ENCODE results near the gene SESN2.
A peak's percentile ranks its signal among the peaks of the same experiment; 100 is the strongest.

Gene SESN2

GRCh38 chr1:28243685-28244311 is 15.5 kb upstream of the SESN2 start:
- no peak overlapping the region for H4K8ac ChIP-seq (ENCODE audit: low read length)
- no peaks in the 10 kb centered on the region for H3K27me3 ChIP-seq (ENCODE audit: control insufficient read depth in 1 of 2, insufficient read depth in 1 of 2, low read length in 2 of 2)
- H3K79me1 ChIP-seq (replicated peaks; ENCODE audit: low read length, poor library complexity, severe bottlenecking): no peaks in the 10 kb centered on the region
- H3K18ac ChIP-seq (ENCODE audit: low read depth in 1 of 2, low read length in 2 of 2): no peak overlapping the region
- H3K4me3 ChIP-seq (ENCODE audit: insufficient read depth in 1 of 2, low read depth in 1 of 2, low read length in 2 of 2): no peak overlapping the region
- H3K4ac ChIP-seq (ENCODE audit: low read depth in 1 of 2, low read length in 2 of 2): no peak overlapping the region
- DNase-seq: no peak
- peak overlapping the region; percentile 48 for H3K27ac ChIP-seq (ENCODE audit: low read length, poor library complexity, severe bottlenecking)
- no peak overlapping the region for H4K91ac ChIP-seq (ENCODE audit: low read length)
- H3K14ac ChIP-seq (ENCODE audit: low read length in 2 of 2): no peak overlapping the region
- peaks cover 13% of the 10 kb centered on the region for H3K4me1 ChIP-seq (ENCODE audit: control insufficient read depth, insufficient read depth, low read depth, low read length)
- H2AK5ac ChIP-seq (ENCODE audit: low read length, severe bottlenecking): no peak overlapping the region
- no peak overlapping the region for H2BK12ac ChIP-seq (ENCODE audit: low read length in 2 of 2)
- H3K9me3 ChIP-seq (ENCODE audit: control insufficient read depth, low read length): no peaks in the 10 kb centered on the region
- 95% methylated on average over 2 of the region's 2 CpGs for WGBS
- no peak overlapping the region for H3K23ac ChIP-seq (ENCODE audit: low read length in 2 of 2)
- H3K4me2 ChIP-seq (ENCODE audit: low read length, poor library complexity, severe bottlenecking): no peak overlapping the region
- no peak overlapping the region for H2BK5ac ChIP-seq (ENCODE audit: low read depth, low read length, poor library complexity, severe bottlenecking)
- H3K9ac ChIP-seq (ENCODE audit: low read length): no peak overlapping the region
- no peak overlapping the region for H2BK15ac ChIP-seq (ENCODE audit: low read depth, poor library complexity, severe bottlenecking)
- no peak overlapping the region for H2BK120ac ChIP-seq (ENCODE audit: low read depth, low read length)
- peaks cover 0 to 8% of the 10 kb centered on the region in 2 experiments for H3K36me3 ChIP-seq (ENCODE audit: control insufficient read depth in 1 of 2, insufficient read depth in 2 of 2, low read depth in 1 of 2, low read length in 2 of 2)
- H2AFZ ChIP-seq (ENCODE audit: low read depth, low read length): no peak overlapping the region

GRCh38 chr1:28244549-28245251 is 14.6 kb upstream of the SESN2 start:
- Histone ChIP-seq H2BK120ac (ENCODE audit: low read depth, low read length) (no peak overlapping the region), H3K27ac (ENCODE audit: low read length, poor library complexity, severe bottlenecking) (no peak overlapping the region), H2AK5ac (ENCODE audit: low read length, severe bottlenecking) (peak overlapping the region; percentile 36), H3K18ac (ENCODE audit: low read depth in 1 of 2, low read length in 2 of 2) (no peak overlapping the region), H3K4ac (ENCODE audit: low read depth in 1 of 2, low read length in 2 of 2) (no peak overlapping the region), H3K4me2 (ENCODE audit: low read length, poor library complexity, severe bottlenecking) (no peak overlapping the region), H2BK12ac (ENCODE audit: low read length in 2 of 2) (no peak overlapping the region), H4K91ac (ENCODE audit: low read length) (no peak overlapping the region), H3K79me1 (replicated peaks; ENCODE audit: low read length, poor library complexity, severe bottlenecking) (no peaks in the 10 kb centered on the region), H4K8ac (ENCODE audit: low read length) (no peak overlapping the region), H3K9ac (ENCODE audit: low read length) (no peak overlapping the region), H3K9me3 (ENCODE audit: control insufficient read depth, low read length) (no peaks in the 10 kb centered on the region), H2AFZ (ENCODE audit: low read depth, low read length) (no peak overlapping the region), H3K36me3 (ENCODE audit: control insufficient read depth in 1 of 2, insufficient read depth in 2 of 2, low read depth in 1 of 2, low read length in 2 of 2) (peaks cover 0 to 4% of the 10 kb centered on the region in 2 experiments), H3K23ac (ENCODE audit: low read length in 2 of 2) (no peak overlapping the region), H3K4me1 (ENCODE audit: control insufficient read depth, insufficient read depth, low read depth, low read length) (peaks cover 17% of the 10 kb centered on the region), H3K27me3 (ENCODE audit: control insufficient read depth in 1 of 2, insufficient read depth in 1 of 2, low read length in 2 of 2) (no peaks in the 10 kb centered on the region), H2BK15ac (ENCODE audit: low read depth, poor library complexity, severe bottlenecking) (no peak overlapping the region), H3K14ac (ENCODE audit: low read length in 2 of 2) (no peak overlapping the region), H3K4me3 (ENCODE audit: insufficient read depth in 1 of 2, low read depth in 1 of 2, low read length in 2 of 2) (no peak overlapping the region), H2BK5ac (ENCODE audit: low read depth, low read length, poor library complexity, severe bottlenecking) (no peak overlapping the region)
- 94% methylated on average over 12 of the region's 13 CpGs for WGBS
- DNase-seq: no peak

GRCh38 chr1:28246427-28246832 is 12.9 kb upstream of the SESN2 start:
- no peaks in the 10 kb centered on the region for H3K9me3 ChIP-seq (ENCODE audit: control insufficient read depth, low read length)
- H3K27me3 ChIP-seq (ENCODE audit: control insufficient read depth in 1 of 2, insufficient read depth in 1 of 2, low read length in 2 of 2): no peaks in the 10 kb centered on the region
- no peak overlapping the region for H2BK12ac ChIP-seq (ENCODE audit: low read length in 2 of 2)
- no peak overlapping the region for H4K8ac ChIP-seq (ENCODE audit: low read length)
- H2BK15ac ChIP-seq (ENCODE audit: low read depth, poor library complexity, severe bottlenecking): no peak overlapping the region
- H3K14ac ChIP-seq (ENCODE audit: low read length in 2 of 2): no peak overlapping the region
- H3K79me1 ChIP-seq (replicated peaks; ENCODE audit: low read length, poor library complexity, severe bottlenecking): no peaks in the 10 kb centered on the region
- peak overlapping the region; percentile 93 for H3K9ac ChIP-seq (ENCODE audit: low read length)
- peak overlapping the region in 1 of 2 experiments; percentile 76 for H3K4me3 ChIP-seq (ENCODE audit: insufficient read depth in 1 of 2, low read depth in 1 of 2, low read length in 2 of 2)
- no peak overlapping the region for H3K4me2 ChIP-seq (ENCODE audit: low read length, poor library complexity, severe bottlenecking)
- WGBS: 94% methylated on average over 10 of the region's 11 CpGs
- peaks cover 15% of the 10 kb centered on the region for H3K4me1 ChIP-seq (ENCODE audit: control insufficient read depth, insufficient read depth, low read depth, low read length)
- no peak overlapping the region for H3K23ac ChIP-seq (ENCODE audit: low read length in 2 of 2)
- H3K27ac ChIP-seq (ENCODE audit: low read length, poor library complexity, severe bottlenecking): no peak overlapping the region
- H2AK5ac ChIP-seq (ENCODE audit: low read length, severe bottlenecking): peak overlapping the region; percentile 31
- DNase-seq: no peak
- no peak overlapping the region for H2BK120ac ChIP-seq (ENCODE audit: low read depth, low read length)
- H3K4ac ChIP-seq (ENCODE audit: low read depth in 1 of 2, low read length in 2 of 2): no peak overlapping the region
- no peaks in the 10 kb centered on the region for H3K36me3 ChIP-seq (ENCODE audit: control insufficient read depth in 1 of 2, insufficient read depth in 2 of 2, low read depth in 1 of 2, low read length in 2 of 2)
- H2BK5ac ChIP-seq (ENCODE audit: low read depth, low read length, poor library complexity, severe bottlenecking): no peak overlapping the region
- no peak overlapping the region for H2AFZ ChIP-seq (ENCODE audit: low read depth, low read length)
- no peak overlapping the region for H4K91ac ChIP-seq (ENCODE audit: low read length)
- no peak overlapping the region for H3K18ac ChIP-seq (ENCODE audit: low read depth in 1 of 2, low read length in 2 of 2)

- H2AFZ ChIP-seq (ENCODE audit: low read depth, low read length): peak overlapping the region; percentile 58
- peak overlapping the region; percentile 68 for H3K9ac ChIP-seq (ENCODE audit: low read length)
- no peak overlapping the region for H4K91ac ChIP-seq (ENCODE audit: low read length)
- peak overlapping the region in 1 of 2 experiments; percentile 43 for H3K4me3 ChIP-seq (ENCODE audit: insufficient read depth in 1 of 2, low read depth in 1 of 2, low read length in 2 of 2)
- H3K14ac ChIP-seq (ENCODE audit: low read length in 2 of 2): no peak overlapping the region
- H3K4me1 ChIP-seq (ENCODE audit: control insufficient read depth, insufficient read depth, low read depth, low read length): peaks cover 15% of the 10 kb centered on the region
- H3K23ac ChIP-seq (ENCODE audit: low read length in 2 of 2): no peak overlapping the region
- no peak overlapping the region for H2BK120ac ChIP-seq (ENCODE audit: low read depth, low read length)
- no peaks in the 10 kb centered on the region for H3K9me3 ChIP-seq (ENCODE audit: control insufficient read depth, low read length)
- peak overlapping the region; percentile 85 for H4K8ac ChIP-seq (ENCODE audit: low read length)
- peak overlapping the region; percentile 71 for H2BK5ac ChIP-seq (ENCODE audit: low read depth, low read length, poor library complexity, severe bottlenecking)
- peak overlapping the region in 1 of 2 experiments; percentile 0 for H3K18ac ChIP-seq (ENCODE audit: low read depth in 1 of 2, low read length in 2 of 2)
- peak overlapping the region; percentile 55 for H3K27ac ChIP-seq (ENCODE audit: low read length, poor library complexity, severe bottlenecking)
- 79% methylated on average over 8 of the region's 11 CpGs for WGBS
- DNase-seq: no peak
- H3K79me1 ChIP-seq (replicated peaks; ENCODE audit: low read length, poor library complexity, severe bottlenecking): no peaks in the 10 kb centered on the region
- H3K4ac ChIP-seq (ENCODE audit: low read depth in 1 of 2, low read length in 2 of 2): peak overlapping the region in 1 of 2 experiments; percentile 54
- H2BK12ac ChIP-seq (ENCODE audit: low read length in 2 of 2): peak overlapping the region in 1 of 2 experiments; percentile 59
- no peaks in the 10 kb centered on the region for H3K36me3 ChIP-seq (ENCODE audit: control insufficient read depth in 1 of 2, insufficient read depth in 2 of 2, low read depth in 1 of 2, low read length in 2 of 2)
- H3K27me3 ChIP-seq (ENCODE audit: control insufficient read depth in 1 of 2, insufficient read depth in 1 of 2, low read length in 2 of 2): no peaks in the 10 kb centered on the region
- H3K4me2 ChIP-seq (ENCODE audit: low read length, poor library complexity, severe bottlenecking): peak overlapping the region; percentile 21
- peak overlapping the region; percentile 85 for H2AK5ac ChIP-seq (ENCODE audit: low read length, severe bottlenecking)
- H2BK15ac ChIP-seq (ENCODE audit: low read depth, poor library complexity, severe bottlenecking): peak overlapping the region; percentile 12
These were observed 11.6 kb upstream of the SESN2 start for GRCh38 chr1:28247612-28248272.
